Measurements from ENCODE around the gene TIMM22. TPM values are rescaled to one million over a fixed set of nuclear protein-coding genes. Genes with fewer than 3 reads are reported as not detected.
A peak's percentile ranks its signal among the peaks of the same experiment; 100 is the strongest.
"Not testable (repeated sequence)": the region's sequence is repeated elsewhere in the genome, so short reads cannot be mapped to it uniquely, and the experiment has no call there.

TIMM22 gene
- total RNA-seq, 6 donors from 2014 or later = 6.3 to 13.5 (median 8.9) TPM

- ATAC-seq (ENCODE audit: low FRiP score in 2 of 2) = peak in 1 of 2 donors; percentile 19
- H3K9me3 ChIP-seq = no peaks in the 10 kb centered on the region
- no peak for TF ChIP-seq CTCF (IDR thresholded peaks at IDR 0.05)
- no peak for TF ChIP-seq POLR2AphosphoS5 (IDR thresholded peaks at IDR 0.05)
- no peak for TF ChIP-seq POLR2A (IDR thresholded peaks at IDR 0.05)
- TF ChIP-seq EP300 (IDR thresholded peaks at IDR 0.05) = no peak
- H3K36me3 ChIP-seq = no peaks in the 10 kb centered on the region
- DNase-seq = no peak
- 78 to 83% methylated on average over 12 of the region's 12 CpGs for WGBS, 2 donors
- peaks cover 4 to 33% (median 7%) of the 10 kb centered on the region in 4 donors for H3K4me1 ChIP-seq
- H3K4me3 ChIP-seq = no peak overlapping the region
- no peaks in the 10 kb centered on the region for H3K27me3 ChIP-seq
- H3K27ac ChIP-seq = no peak overlapping the region
Measured at GRCh38 chr17:973053-973452, 23.9 kb upstream of the TIMM22 start.

GRCh38 chr17:974778-975177 lies 22.2 kb upstream of the TIMM22 start:
- WGBS, 2 donors = 95 to 100% methylated on average over 2 of the region's 2 CpGs
- H3K27ac ChIP-seq; H3K27me3 ChIP-seq; DNase-seq; ATAC-seq (ENCODE audit: low FRiP score in 2 of 2); H3K9me3 ChIP-seq; H3K4me3 ChIP-seq; H3K36me3 ChIP-seq: not testable (repeated sequence)
- H3K4me1 ChIP-seq = peaks cover 9 to 33% (median 13%) of the 10 kb centered on the region in 4 donors

GRCh38 chr17:975371-975915 lies 21.5 kb upstream of the TIMM22 start:
- Histone ChIP-seq H3K4me3 (no peak overlapping the region), H3K27ac (no peak overlapping the region), H3K36me3 (no peaks in the 10 kb centered on the region), H3K4me1 (peaks cover 14 to 35% (median 18%) of the 10 kb centered on the region in 4 donors), H3K9me3 (no peaks in the 10 kb centered on the region), H3K27me3 (peaks cover 0 to 4% (median 0%) of the 10 kb centered on the region in 4 donors)
- no peak for DNase-seq
- TF ChIP-seq EP300 (IDR thresholded peaks at IDR 0.05) (no peak), POLR2A (IDR thresholded peaks at IDR 0.05) (no peak), POLR2AphosphoS5 (IDR thresholded peaks at IDR 0.05) (no peak)
- no peak for ATAC-seq (ENCODE audit: low FRiP score in 2 of 2)
- 52% methylated on average over 5 of the region's 5 CpGs for WGBS, 2 donors

GRCh38 chr17:976312-976711 lies 20.6 kb upstream of the TIMM22 start:
- no peak overlapping the region for H3K27ac ChIP-seq
- H3K36me3 ChIP-seq = no peaks in the 10 kb centered on the region
- ATAC-seq (ENCODE audit: low FRiP score in 2 of 2) = no peak
- peaks cover 0 to 4% (median 0%) of the 10 kb centered on the region in 4 donors for H3K27me3 ChIP-seq
- DNase-seq = no peak
- 93 to 96% methylated on average over 6 of the region's 6 CpGs for WGBS, 2 donors
- no peaks in the 10 kb centered on the region for H3K9me3 ChIP-seq
- H3K4me3 ChIP-seq = no peak overlapping the region
- TF ChIP-seq POLR2A (IDR thresholded peaks at IDR 0.05) = no peak
- no peak for TF ChIP-seq EP300 (IDR thresholded peaks at IDR 0.05)
- no peak for TF ChIP-seq POLR2AphosphoS5 (IDR thresholded peaks at IDR 0.05)
- no peak for TF ChIP-seq CTCF (IDR thresholded peaks at IDR 0.05)
- peaks cover 15 to 44% (median 23%) of the 10 kb centered on the region in 4 donors for H3K4me1 ChIP-seq

GRCh38 chr17:977166-977565 lies 19.8 kb upstream of the TIMM22 start:
- Histone ChIP-seq H3K4me3 (no peak overlapping the region), H3K27me3 (peaks cover 0 to 4% (median 0%) of the 10 kb centered on the region in 4 donors), H3K27ac (no peak overlapping the region), H3K4me1 (peaks cover 15 to 44% (median 23%) of the 10 kb centered on the region in 4 donors), H3K9me3 (no peaks in the 10 kb centered on the region), H3K36me3 (no peaks in the 10 kb centered on the region)
- ATAC-seq (ENCODE audit: low FRiP score in 2 of 2) (no peak), DNase-seq (no peak)
- TF ChIP-seq POLR2AphosphoS5 (IDR thresholded peaks at IDR 0.05) = no peak
- WGBS, 2 donors = 86 to 92% methylated on average over 6 of the region's 6 CpGs

GRCh38 chr17:978103-979093 lies 18.5 kb upstream of the TIMM22 start:
- TF ChIP-seq POLR2AphosphoS5 (IDR thresholded peaks at IDR 0.05) (no peak), EP300 (IDR thresholded peaks at IDR 0.05) (no peak)
- no peaks in the 10 kb centered on the region for H3K36me3 ChIP-seq
- H3K9me3 ChIP-seq = no peaks in the 10 kb centered on the region
- DNase-seq (peak in 1 of 2 donors; percentile 88), ATAC-seq (ENCODE audit: low FRiP score in 2 of 2) (no peak)
- H3K27ac ChIP-seq = peak overlapping the region; percentile 59 to 87 (median 77)
- 8 to 17% methylated on average over 7 to 16 of the region's 72 CpGs for WGBS, 2 donors
- H3K4me3 ChIP-seq = peak overlapping the region; percentile 55 to 88 (median 80)
- peaks cover 0 to 4% (median 0%) of the 10 kb centered on the region in 4 donors for H3K27me3 ChIP-seq
- H3K4me1 ChIP-seq = peaks cover 15 to 44% (median 23%) of the 10 kb centered on the region in 4 donors

All from upper lobe of left lung (tissue), 6 donors.